GM19395 (cell line): Measurements from ENCODE around the gene ILDR1.

ENCODE experiments used
- ATAC-seq: cut with Tn5 transposase; IDR thresholded peaks from one replicate; pipeline ENCODE4 v1.9.1; 2021; ENCODE audit warnings: mild to moderate bottlenecking, moderate library complexity; ENCODE audit not compliant: unreplicated experiment

Gene ILDR1

GRCh38 chr3:122021037-122021436 lies 1.0 kb downstream of the ILDR1 start:
- no peak for ATAC-seq

GRCh38 chr3:122019493-122019892 lies 2.6 kb downstream of the ILDR1 start:
- no peak for ATAC-seq

- ATAC-seq = peak; percentile 79
Observed at GRCh38 chr3:122014741-122015140, 7.3 kb downstream of the ILDR1 start.

- ATAC-seq = no peak
Observed at GRCh38 chr3:122013448-122013925, 8.6 kb downstream of the ILDR1 start.

DNA sequence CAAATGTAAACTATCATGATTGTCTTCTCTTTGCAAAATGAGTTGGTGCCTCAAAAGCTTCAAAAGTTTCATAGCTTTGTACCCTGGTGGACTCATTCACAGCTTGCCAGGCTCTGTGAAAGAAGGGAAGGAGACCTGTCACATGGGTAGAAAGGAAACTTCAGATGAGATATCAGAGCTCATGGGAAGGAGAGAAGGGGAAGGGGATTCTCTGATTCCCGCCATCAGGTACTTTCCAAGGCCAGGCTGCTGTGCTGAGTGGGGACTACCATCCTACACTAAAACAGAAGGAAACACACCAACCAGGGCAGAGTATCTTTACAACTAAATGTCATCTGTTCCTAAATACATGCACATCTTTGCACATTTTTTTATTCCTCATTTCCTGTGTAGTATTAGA lies 9.2 kb downstream of the ILDR1 start:
- ATAC-seq = no peak

- no peak for ATAC-seq
Observed at GRCh38 chr3:122011396-122011795, 10.7 kb downstream of the ILDR1 start.

GRCh38 chr3:122010506-122010905 lies 11.5 kb downstream of the ILDR1 start:
- ATAC-seq = no peak

- ATAC-seq = no peak
Observed at GRCh38 chr3:122008166-122008565, 13.9 kb downstream of the ILDR1 start.

DNA sequence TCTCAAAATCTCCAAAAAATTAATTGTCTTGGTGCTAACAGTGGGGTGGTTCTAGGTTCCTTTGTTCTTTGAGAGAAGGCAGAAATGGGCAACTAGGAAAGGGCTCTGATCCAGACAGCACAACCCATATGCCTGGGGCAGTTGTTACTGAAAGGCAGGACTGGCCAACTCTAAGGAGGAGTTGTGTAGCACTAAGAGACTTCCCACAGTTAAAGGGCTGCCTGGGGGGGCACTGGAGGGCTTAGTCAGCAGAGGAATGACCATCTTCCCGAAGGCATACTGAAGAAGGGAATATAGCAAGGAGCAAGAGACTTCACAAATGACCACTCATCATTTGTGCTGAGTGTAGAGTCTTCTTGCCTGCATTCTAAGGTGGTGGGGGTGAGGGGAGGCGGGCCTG lies 15.8 kb downstream of the ILDR1 start:
- ATAC-seq = no peak

DNA sequence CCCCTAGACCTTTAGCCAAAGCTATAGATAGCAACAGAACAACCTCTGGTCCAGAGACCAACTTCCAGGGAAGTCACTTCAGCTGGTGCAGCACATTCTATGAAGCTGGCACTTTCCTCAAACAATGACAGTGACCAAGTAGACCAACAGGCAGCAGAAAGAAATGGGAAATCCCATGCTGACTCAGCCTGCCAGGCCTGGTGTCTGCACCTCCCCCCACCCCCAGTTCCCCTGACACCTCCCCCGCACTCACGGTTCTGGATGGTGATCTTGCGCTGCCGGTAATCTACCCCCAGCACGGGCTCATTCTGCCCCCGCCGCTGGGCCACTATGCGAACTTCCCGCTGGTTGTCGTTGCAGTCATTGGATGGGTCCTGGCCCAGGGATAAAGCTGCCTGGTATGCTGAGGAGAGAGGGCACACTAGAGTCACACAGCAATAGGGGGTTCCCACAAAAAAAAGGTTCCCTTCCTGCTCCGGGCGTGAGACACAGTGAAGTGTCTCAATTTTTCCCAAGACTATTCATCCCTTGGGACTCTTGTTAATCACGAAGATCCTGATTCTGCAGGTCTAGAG lies 17.0 kb downstream of the ILDR1 start:
- ATAC-seq = peak; percentile 33

- no peak for ATAC-seq
Observed at GRCh38 chr3:122004107-122004506, 17.9 kb downstream of the ILDR1 start.

DNA sequence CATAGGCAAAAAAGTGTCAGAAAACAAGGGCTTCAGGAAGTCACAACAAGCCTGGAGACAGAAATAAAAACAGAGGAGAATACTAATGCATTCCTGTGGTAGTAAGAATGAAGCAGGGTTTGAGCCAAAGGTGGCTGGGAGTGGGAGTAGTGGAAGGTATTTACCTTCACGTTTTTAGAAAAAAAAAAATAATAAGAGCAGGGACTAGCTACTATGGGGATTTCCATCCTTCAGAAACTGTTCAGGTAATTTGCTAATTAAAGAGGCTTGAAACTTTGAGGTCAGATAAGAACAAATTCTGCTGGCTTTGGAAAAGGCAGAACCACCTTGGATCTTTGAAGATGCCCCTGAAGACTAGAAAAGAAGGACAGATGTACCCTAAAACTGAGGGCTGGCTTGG lies 18.4 kb downstream of the ILDR1 start:
- no peak for ATAC-seq

- ATAC-seq = no peak
Observed at GRCh38 chr3:122003112-122003511, 18.9 kb downstream of the ILDR1 start.

GRCh38 chr3:122002611-122003010 lies 19.4 kb downstream of the ILDR1 start:
- ATAC-seq = no peak

DNA sequence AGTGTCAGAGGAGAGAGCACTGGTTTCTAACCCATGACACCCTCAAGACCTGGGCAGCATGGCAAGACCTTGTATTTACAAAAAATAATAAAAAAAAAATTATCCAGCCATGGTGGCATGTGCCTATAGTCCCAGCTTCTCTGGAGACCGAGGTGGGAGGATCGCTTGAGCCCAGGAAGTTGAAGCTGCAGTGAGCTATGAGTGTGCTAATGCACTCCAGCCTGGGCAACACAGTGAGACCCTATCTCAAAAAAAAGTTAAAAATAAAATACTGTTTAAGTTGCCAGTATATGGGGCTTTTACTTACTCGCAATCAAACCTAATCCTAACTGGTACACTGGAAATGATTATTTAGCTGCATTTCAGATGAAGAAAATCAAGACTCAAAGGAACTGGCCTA lies 20.2 kb downstream of the ILDR1 start:
- no peak for ATAC-seq

GRCh38 chr3:122000936-122001605 lies 21.0 kb downstream of the ILDR1 start:
- ATAC-seq = no peak

GRCh38 chr3:121999931-122000330 lies 22.1 kb downstream of the ILDR1 start:
- ATAC-seq = no peak

DNA sequence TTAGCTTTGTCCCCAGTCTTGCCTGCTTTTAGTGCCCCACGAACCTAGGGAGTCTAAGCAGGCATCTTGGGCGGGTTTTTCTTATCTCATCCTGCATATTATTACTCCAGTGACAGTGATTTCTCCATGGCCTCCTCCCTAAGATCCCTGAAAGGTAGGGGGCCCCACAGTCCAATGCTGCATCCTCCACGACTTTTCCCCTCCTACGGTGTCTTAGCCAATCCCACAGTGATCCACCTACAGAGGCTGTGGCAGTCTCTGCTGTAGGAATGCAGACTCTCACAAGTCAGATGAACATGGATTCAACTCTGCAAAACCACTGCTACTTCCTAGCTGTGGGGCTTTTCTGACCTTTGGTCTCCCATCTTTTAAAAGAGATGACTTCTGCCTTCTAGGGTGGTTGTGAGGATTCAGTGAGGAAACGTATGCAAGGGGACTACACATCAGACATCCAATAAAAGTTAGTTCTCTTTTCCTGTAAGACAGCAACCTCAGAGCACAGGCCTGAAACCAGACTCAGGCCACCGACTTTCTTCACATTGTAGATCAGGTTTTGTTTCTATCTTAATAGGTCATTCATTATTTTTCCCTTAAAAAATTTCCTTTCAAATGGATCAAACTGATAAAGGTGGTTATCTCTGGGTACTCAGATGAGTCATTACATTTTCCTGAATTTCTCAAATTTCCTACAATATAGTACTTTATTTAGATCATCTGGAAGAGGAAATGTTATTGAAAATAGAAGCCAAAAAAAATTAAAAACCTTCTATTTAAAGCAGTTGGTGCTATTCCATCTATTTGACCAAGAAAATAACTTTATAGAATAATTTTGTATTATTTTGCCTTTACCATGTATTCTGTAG lies 23.2 kb downstream of the ILDR1 start:
- no peak for ATAC-seq

DNA sequence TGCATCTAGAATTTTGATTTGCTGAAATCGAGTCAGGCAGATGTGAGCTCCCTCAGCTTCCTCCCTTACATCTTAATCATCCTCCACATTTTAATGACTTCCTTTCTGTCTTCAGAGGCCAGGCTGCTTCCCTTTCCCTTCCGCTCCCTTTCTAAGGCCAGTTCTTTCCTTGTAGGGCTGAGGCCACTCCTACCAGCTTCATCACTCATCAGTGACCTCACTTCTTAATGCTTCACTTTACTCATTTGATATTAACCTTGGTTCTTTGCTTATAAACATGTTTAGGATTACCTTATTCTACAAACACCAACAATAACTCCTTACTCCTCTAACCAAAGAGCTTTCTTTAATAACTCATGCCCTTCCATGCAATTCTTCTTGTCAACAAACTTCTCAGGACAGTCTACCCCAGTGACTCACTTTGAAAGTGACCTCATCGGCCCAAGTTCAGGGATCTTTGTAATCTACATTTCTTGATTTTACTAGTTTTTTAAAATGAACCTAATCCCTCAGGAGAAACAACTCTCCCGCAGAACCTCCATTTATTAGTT lies 23.9 kb downstream of the ILDR1 start:
- no peak for ATAC-seq

DNA sequence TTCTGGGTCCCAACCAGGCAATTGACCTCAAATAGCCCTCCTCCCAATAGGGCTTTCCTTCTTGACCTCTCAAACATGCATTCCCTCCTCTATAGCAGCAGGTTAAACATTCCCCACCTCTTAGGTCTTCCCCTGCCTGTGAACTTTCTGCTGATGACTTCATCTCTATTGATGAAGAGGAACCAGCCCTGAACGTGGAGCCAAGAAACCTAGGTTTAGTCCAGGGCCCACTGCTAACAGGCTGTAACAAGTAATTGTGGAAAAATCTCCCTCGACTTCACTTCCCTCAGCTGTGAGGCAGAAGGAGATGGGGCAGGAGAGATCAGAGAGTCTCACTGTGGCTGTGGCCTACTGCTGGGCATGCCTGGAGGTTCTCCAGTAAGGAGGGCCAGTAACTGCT lies 24.7 kb downstream of the ILDR1 start:
- no peak for ATAC-seq

DNA sequence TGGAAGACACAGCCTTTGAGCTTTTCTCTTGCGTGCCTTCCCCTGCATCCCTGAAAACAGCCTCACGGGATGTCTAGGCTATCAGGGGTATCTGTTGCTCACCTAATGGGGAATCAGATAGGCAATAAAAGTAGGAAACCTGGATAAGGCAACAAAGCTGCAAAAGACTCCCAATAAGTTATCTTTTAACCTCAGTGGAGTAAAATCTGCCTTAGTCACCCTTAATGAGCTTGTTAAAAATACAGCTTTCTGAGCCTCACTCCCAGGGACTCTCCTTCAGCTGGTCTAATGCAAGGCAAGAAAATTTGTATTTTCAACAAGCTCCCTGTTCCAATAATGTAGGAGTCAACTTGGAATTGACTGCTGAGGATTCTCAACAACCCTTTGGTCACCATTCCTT lies 25.6 kb downstream of the ILDR1 start:
- ATAC-seq = no peak
